ENCODE data around the gene HVCN1.
A peak's percentile ranks its signal among the peaks of the same experiment; 100 is the strongest.

HVCN1 gene

DNA sequence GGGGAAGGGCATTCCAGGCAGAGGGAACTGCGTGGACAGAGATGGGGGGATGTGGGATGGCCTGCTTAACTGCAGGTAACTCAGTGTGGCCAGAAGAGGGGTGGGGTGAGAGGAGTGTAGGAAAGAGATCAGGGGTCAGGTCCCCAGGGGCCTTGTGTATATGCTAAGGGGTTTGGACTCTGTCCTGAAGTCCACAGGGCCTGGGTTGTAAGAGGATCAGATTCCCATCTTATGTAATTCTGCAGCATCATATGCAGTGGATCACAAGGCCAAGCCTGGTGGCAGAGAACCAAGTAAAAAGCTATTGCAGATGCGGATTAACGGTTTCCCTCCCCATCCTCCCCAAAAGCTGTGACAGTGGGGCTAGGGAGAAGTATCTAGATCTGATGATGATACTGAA, 66.3 kb downstream of the HVCN1 start:
- Histone ChIP-seq H3K9ac (ENCODE audit: low read length) (no peak overlapping the region), H2AFZ (ENCODE audit: low read depth, low read length, severe bottlenecking) (no peak overlapping the region), H3F3A (ENCODE audit: insufficient read depth) (peaks cover 51% of the 10 kb centered on the region), H3K4me2 (ENCODE audit: low read depth, low read length, poor library complexity, severe bottlenecking) (no peak overlapping the region), H3K9me3 (ENCODE audit: insufficient read depth, low read length) (no peaks in the 10 kb centered on the region), H3K79me2 (ENCODE audit: insufficient read depth, low read length) (no peaks in the 10 kb centered on the region), H3K9me2 (replicated peaks; ENCODE audit: insufficient read depth, low read length) (no peaks in the 10 kb centered on the region), H4K20me1 (ENCODE audit: low read depth, low read length) (no peaks in the 10 kb centered on the region), H3K27me3 (ENCODE audit: low read length) (no peaks in the 10 kb centered on the region), H3K36me3 (ENCODE audit: low read length) (no peaks in the 10 kb centered on the region), H3K4me3 (ENCODE audit: insufficient read depth, low read length, poor library complexity, severe bottlenecking) (no peak overlapping the region), H3K27ac (ENCODE audit: low read depth, low read length) (no peak overlapping the region)
- TF ChIP-seq, protein P1, sequence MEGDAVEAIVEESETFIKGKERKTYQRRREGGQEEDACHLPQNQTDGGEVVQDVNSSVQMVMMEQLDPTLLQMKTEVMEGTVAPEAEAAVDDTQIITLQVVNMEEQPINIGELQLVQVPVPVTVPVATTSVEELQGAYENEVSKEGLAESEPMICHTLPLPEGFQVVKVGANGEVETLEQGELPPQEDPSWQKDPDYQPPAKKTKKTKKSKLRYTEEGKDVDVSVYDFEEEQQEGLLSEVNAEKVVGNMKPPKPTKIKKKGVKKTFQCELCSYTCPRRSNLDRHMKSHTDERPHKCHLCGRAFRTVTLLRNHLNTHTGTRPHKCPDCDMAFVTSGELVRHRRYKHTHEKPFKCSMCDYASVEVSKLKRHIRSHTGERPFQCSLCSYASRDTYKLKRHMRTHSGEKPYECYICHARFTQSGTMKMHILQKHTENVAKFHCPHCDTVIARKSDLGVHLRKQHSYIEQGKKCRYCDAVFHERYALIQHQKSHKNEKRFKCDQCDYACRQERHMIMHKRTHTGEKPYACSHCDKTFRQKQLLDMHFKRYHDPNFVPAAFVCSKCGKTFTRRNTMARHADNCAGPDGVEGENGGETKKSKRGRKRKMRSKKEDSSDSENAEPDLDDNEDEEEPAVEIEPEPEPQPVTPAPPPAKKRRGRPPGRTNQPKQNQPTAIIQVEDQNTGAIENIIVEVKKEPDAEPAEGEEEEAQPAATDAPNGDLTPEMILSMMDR (IDR thresholded peaks at IDR 0.05; ENCODE audit: insufficient read depth, low read length, poor library complexity, severe bottlenecking) = no peak
- no peak for TF ChIP-seq EZH2phosphoT487 (conservative IDR thresholded peaks at IDR 0.05; ENCODE audit: low read length)

DNA sequence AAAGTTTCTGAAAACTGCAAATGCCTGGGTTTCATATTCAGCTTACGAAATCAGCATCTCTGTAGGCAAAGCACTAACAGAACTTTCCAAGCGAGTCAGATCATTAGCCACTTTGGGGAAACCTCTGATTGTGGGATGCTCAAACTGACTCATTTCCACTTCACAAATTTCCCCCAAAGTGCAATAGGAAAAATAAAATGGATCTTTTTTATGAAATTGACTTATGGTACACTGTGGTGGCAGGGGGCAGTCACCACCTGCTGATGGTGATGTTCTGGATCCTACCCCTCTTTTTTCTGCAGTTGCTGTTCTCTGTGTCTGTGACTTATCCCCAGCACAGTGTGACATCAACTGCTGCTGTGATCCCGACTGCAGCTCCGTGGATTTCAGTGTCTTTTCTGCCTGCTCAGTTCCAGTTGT, 69.4 kb downstream of the HVCN1 start:
- Histone ChIP-seq H4K20me1 (ENCODE audit: low read depth, low read length) (no peaks in the 10 kb centered on the region), H3K79me2 (ENCODE audit: insufficient read depth, low read length) (no peaks in the 10 kb centered on the region), H3K27me3 (ENCODE audit: low read length) (no peaks in the 10 kb centered on the region), H3K4me3 (ENCODE audit: insufficient read depth, low read length, poor library complexity, severe bottlenecking) (peak overlapping the region; percentile 33), H2AFZ (ENCODE audit: low read depth, low read length, severe bottlenecking) (no peak overlapping the region), H3K4me2 (ENCODE audit: low read depth, low read length, poor library complexity, severe bottlenecking) (peak overlapping the region; percentile 63), H3F3A (ENCODE audit: insufficient read depth) (peaks cover 32% of the 10 kb centered on the region), H3K9me3 (ENCODE audit: insufficient read depth, low read length) (no peaks in the 10 kb centered on the region), H3K36me3 (ENCODE audit: low read length) (no peaks in the 10 kb centered on the region), H3K9me2 (replicated peaks; ENCODE audit: insufficient read depth, low read length) (no peaks in the 10 kb centered on the region), H3K27ac (ENCODE audit: low read depth, low read length) (peak overlapping the region; percentile 86), H3K9ac (ENCODE audit: low read length) (peak overlapping the region; percentile 52)
- no peak for TF ChIP-seq EZH2phosphoT487 (conservative IDR thresholded peaks at IDR 0.05; ENCODE audit: low read length)
- TF ChIP-seq, protein P1 (IDR thresholded peaks at IDR 0.05; ENCODE audit: insufficient read depth, low read length, poor library complexity, severe bottlenecking) = peak; percentile 20

DNA sequence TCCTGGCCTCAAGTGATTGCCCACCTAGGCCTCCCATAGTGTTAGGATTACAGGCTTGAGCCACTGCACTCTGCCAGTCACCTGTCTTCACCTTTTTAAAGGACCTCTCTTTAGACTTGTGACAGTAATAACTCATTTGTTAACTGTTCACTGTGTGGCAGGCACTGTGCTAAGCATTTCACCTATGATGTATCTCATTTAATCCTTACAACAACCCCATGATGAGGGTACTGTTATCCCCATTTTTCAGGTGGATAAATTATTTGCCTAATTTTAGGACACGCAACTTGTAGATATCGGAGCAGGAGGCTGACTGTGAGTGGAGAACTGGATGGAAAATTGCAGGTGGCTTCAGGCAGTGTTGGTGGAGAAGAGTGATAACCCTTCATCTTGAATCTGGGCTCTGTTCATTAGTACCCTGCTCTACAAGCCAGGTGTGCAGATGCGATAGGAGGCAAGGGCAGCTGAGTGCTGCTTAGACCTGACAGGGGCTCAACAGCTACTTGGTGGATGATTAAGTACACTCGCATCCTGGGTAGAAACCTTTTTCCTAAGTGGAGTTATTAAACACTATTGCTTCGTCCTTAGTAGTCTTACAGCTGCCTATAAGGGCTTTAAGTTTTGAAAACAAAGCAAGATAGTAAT, 72.3 kb downstream of the HVCN1 start:
- no peaks in the 10 kb centered on the region for H3K9me3 ChIP-seq (ENCODE audit: insufficient read depth, low read length)
- H4K20me1 ChIP-seq (ENCODE audit: low read depth, low read length) = no peaks in the 10 kb centered on the region
- TF ChIP-seq, protein P1 (IDR thresholded peaks at IDR 0.05; ENCODE audit: insufficient read depth, low read length, poor library complexity, severe bottlenecking) = no peak
- TF ChIP-seq EZH2phosphoT487 (conservative IDR thresholded peaks at IDR 0.05; ENCODE audit: low read length) = no peak
- H3K36me3 ChIP-seq (ENCODE audit: low read length) = no peaks in the 10 kb centered on the region
- H3K27me3 ChIP-seq (ENCODE audit: low read length) = no peaks in the 10 kb centered on the region
- H3F3A ChIP-seq (ENCODE audit: insufficient read depth) = peaks cover 30% of the 10 kb centered on the region
- H3K79me2 ChIP-seq (ENCODE audit: insufficient read depth, low read length) = no peaks in the 10 kb centered on the region
- H3K9me2 ChIP-seq (replicated peaks; ENCODE audit: insufficient read depth, low read length) = no peaks in the 10 kb centered on the region
- no peak overlapping the region for H2AFZ ChIP-seq (ENCODE audit: low read depth, low read length, severe bottlenecking)
- no peak overlapping the region for H3K27ac ChIP-seq (ENCODE audit: low read depth, low read length)
- H3K4me2 ChIP-seq (ENCODE audit: low read depth, low read length, poor library complexity, severe bottlenecking) = no peak overlapping the region
- H3K9ac ChIP-seq (ENCODE audit: low read length) = no peak overlapping the region
- no peak overlapping the region for H3K4me3 ChIP-seq (ENCODE audit: insufficient read depth, low read length, poor library complexity, severe bottlenecking)
